HCT116 (cell line): ENCODE results near the gene SLC25A42.

Source experiments
- EZH2 ChIP-seq: fragments of 200-600 bp; sonication (generic); IDR thresholded peaks from 2 replicates; pipeline ENCODE4 v1.6.1; 2017; ENCODE audit warnings: antibody characterized with exemption, mixed run types
- TF ChIP-seq, protein P1 (sequence below): IDR thresholded peaks from 2 replicates; pipeline ENCODE4 v1.6.1; 2012; ENCODE audit warnings: low read depth
- TF ChIP-seq, protein P2 (sequence below), 3 experiments: fragments of 200-600 bp in 1 of 3; sonication (generic) in 1 of 3; IDR thresholded peaks in 2 of 3; conservative IDR thresholded peaks in 1 of 3; 2 replicates each; pipeline ENCODE4 v1.5.1; 2012 to 2017; ENCODE audit warnings: low read depth in 2 of 3, low read length in 2 of 3, antibody characterized with exemption in 1 of 3, borderline replicate concordance in 1 of 3, control low read depth in 1 of 3, mild to moderate bottlenecking in 1 of 3, mixed read lengths in 1 of 3, mixed run types in 1 of 3, moderate library complexity in 1 of 3; ENCODE audit not compliant: insufficient read depth in 1 of 3

DNA sequence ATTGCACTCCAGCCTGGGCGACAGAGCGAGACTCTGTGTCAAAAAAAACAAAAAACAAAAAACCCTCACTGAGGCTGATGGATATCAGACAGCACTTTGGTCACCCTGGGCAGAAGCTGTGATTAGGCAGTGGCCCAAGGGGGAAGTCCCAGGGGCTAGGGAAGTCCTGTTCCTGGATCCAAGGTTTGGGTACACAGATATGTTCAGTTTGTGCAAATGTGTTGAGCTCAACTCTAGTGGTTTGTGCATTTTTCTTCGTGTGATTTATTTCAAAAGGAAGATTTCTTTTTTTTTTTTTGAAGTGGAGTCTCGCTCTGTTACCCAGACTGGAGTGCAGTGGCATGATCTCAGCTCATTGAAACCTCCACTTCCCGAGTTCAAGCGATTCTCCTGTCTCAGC lies 94.0 kb downstream of the SLC25A42 start:
- TF ChIP-seq, protein P1, sequence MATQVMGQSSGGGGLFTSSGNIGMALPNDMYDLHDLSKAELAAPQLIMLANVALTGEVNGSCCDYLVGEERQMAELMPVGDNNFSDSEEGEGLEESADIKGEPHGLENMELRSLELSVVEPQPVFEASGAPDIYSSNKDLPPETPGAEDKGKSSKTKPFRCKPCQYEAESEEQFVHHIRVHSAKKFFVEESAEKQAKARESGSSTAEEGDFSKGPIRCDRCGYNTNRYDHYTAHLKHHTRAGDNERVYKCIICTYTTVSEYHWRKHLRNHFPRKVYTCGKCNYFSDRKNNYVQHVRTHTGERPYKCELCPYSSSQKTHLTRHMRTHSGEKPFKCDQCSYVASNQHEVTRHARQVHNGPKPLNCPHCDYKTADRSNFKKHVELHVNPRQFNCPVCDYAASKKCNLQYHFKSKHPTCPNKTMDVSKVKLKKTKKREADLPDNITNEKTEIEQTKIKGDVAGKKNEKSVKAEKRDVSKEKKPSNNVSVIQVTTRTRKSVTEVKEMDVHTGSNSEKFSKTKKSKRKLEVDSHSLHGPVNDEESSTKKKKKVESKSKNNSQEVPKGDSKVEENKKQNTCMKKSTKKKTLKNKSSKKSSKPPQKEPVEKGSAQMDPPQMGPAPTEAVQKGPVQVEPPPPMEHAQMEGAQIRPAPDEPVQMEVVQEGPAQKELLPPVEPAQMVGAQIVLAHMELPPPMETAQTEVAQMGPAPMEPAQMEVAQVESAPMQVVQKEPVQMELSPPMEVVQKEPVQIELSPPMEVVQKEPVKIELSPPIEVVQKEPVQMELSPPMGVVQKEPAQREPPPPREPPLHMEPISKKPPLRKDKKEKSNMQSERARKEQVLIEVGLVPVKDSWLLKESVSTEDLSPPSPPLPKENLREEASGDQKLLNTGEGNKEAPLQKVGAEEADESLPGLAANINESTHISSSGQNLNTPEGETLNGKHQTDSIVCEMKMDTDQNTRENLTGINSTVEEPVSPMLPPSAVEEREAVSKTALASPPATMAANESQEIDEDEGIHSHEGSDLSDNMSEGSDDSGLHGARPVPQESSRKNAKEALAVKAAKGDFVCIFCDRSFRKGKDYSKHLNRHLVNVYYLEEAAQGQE: no peak
- TF ChIP-seq EZH2: no peak
- TF ChIP-seq, protein P2, sequence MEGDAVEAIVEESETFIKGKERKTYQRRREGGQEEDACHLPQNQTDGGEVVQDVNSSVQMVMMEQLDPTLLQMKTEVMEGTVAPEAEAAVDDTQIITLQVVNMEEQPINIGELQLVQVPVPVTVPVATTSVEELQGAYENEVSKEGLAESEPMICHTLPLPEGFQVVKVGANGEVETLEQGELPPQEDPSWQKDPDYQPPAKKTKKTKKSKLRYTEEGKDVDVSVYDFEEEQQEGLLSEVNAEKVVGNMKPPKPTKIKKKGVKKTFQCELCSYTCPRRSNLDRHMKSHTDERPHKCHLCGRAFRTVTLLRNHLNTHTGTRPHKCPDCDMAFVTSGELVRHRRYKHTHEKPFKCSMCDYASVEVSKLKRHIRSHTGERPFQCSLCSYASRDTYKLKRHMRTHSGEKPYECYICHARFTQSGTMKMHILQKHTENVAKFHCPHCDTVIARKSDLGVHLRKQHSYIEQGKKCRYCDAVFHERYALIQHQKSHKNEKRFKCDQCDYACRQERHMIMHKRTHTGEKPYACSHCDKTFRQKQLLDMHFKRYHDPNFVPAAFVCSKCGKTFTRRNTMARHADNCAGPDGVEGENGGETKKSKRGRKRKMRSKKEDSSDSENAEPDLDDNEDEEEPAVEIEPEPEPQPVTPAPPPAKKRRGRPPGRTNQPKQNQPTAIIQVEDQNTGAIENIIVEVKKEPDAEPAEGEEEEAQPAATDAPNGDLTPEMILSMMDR (IDR thresholded peaks at IDR 0.05 in 2 of 3, conservative IDR thresholded peaks at IDR 0.05 in 1 of 3; ENCODE audit: borderline replicate concordance in 1 of 3, insufficient read depth in 1 of 3, low read depth in 2 of 3, low read length in 2 of 3): no peak
